ENCODE results near the gene TMCC3. TPM values are rescaled to one million over a fixed set of nuclear protein-coding genes. Genes with fewer than 3 reads are reported as not detected.
"Not testable (repeated sequence)": the region's sequence is repeated elsewhere in the genome, so short reads cannot be mapped to it uniquely, and the experiment has no call there.

The TMCC3 gene
- polyA plus RNA-seq, 1 donor = 23.2 TPM

- no peak for DNase-seq
Measured at GRCh38 chr12:94634717-94635116, 15.6 kb downstream of the TMCC3 start.

GRCh38 chr12:94633401-94633800 lies 17.0 kb downstream of the TMCC3 start:
- no peak for DNase-seq

- no peak for DNase-seq
Measured at GRCh38 chr12:94631058-94631457, 19.3 kb downstream of the TMCC3 start.

- no peak for DNase-seq
Measured at GRCh38 chr12:94628819-94629472, 21.4 kb downstream of the TMCC3 start.

GRCh38 chr12:94628369-94628768 lies 22.0 kb downstream of the TMCC3 start:
- no peak for DNase-seq

GRCh38 chr12:94625531-94625930 lies 24.8 kb downstream of the TMCC3 start:
- no peak for DNase-seq

- no peak for DNase-seq
Measured at GRCh38 chr12:94623161-94623920, 27.0 kb downstream of the TMCC3 start.

GRCh38 chr12:94622475-94622874 lies 27.9 kb downstream of the TMCC3 start:
- no peak for DNase-seq

- DNase-seq = no peak
Measured at GRCh38 chr12:94621662-94622359, 28.5 kb downstream of the TMCC3 start.

GRCh38 chr12:94620621-94621020 lies 29.7 kb downstream of the TMCC3 start:
- no peak for DNase-seq

GRCh38 chr12:94618995-94619695 lies 31.2 kb downstream of the TMCC3 start:
- DNase-seq = no peak

GRCh38 chr12:94617101-94617500 lies 33.3 kb downstream of the TMCC3 start:
- no peak for DNase-seq

- DNase-seq = no peak
Measured at GRCh38 chr12:94616203-94616729, 34.1 kb downstream of the TMCC3 start.

- peak; percentile 41 for DNase-seq
Measured at GRCh38 chr12:94615260-94616181, 34.8 kb downstream of the TMCC3 start.

GRCh38 chr12:94614288-94614721 lies 36.1 kb downstream of the TMCC3 start:
- DNase-seq = no peak

- no peak for DNase-seq
Measured at GRCh38 chr12:94609917-94610443, 40.4 kb downstream of the TMCC3 start.

- DNase-seq = not testable (repeated sequence)
Measured at GRCh38 chr12:94606810-94607209, 43.5 kb downstream of the TMCC3 start.

GRCh38 chr12:94604366-94604698 lies 46.0 kb downstream of the TMCC3 start:
- no peak for DNase-seq

GRCh38 chr12:94603434-94604365 lies 46.7 kb downstream of the TMCC3 start:
- no peak for DNase-seq

GRCh38 chr12:94602024-94602423 lies 48.3 kb downstream of the TMCC3 start:
- no peak for DNase-seq
